PC-9 (cell line): ENCODE data around the gene MICAL3. TPM values are rescaled to one million over a fixed set of nuclear protein-coding genes. Genes with fewer than 3 reads are reported as not detected.

Experiments
- BruUV-seq: library from RNA; stranded (reverse); fragments of 400-500 nt; replicated peaks from 2 replicates; lab custom pipeline; 2021; lab: Mats Ljungman, UMichigan
- CTCF ChIA-PET: fragments of 300-600 bp; sonication (Branson Sonifier 250); formaldehyde crosslinking; loops from one replicate; lab custom pipeline; 2022; ENCODE audit warnings: antibody characterized with exemption; lab: Charles Lee
- POLR2A ChIA-PET: fragments of 300-600 bp; sonication (Branson Sonifier 250); formaldehyde crosslinking; loops from one replicate; lab custom pipeline; 2022; ENCODE audit warnings: antibody characterized with exemption; ENCODE audit not compliant: unreplicated experiment; lab: Charles Lee
- DNase-seq, 2 experiments: peaks; one replicate each; pipeline versions ENCODE4 v3.0.0 to v3.0.0-alpha.2; 2015 to 2022; ENCODE audit warnings: mixed read lengths in 1 of 2
- H2AFZ ChIP-seq: fragments of 200-600 bp; sonication (generic); 2 replicates; pipeline ENCODE4 v1.8.1; 2017; ENCODE audit warnings: antibody characterized with exemption
- H3F3A ChIP-seq: fragments of 200-600 bp; sonication (generic); 2 replicates; pipeline ENCODE4 v1.8.1; 2017; ENCODE audit warnings: antibody characterized with exemption, mild to moderate bottlenecking, low read depth; ENCODE audit not compliant: insufficient read depth
- H3K27ac ChIP-seq: fragments of 200-600 bp; sonication (generic); 2 replicates; pipeline ENCODE4 v1.6.1; 2016; ENCODE audit warnings: mixed run types
- H3K27me3 ChIP-seq: fragments of 200-600 bp; sonication (generic); 2 replicates; pipeline ENCODE4 v1.6.1; 2016; ENCODE audit warnings: low read depth, mixed run types; ENCODE audit not compliant: insufficient read depth
- H3K36me3 ChIP-seq: fragments of 200-600 bp; sonication (generic); 2 replicates; pipeline ENCODE4 v1.6.1; 2016; ENCODE audit warnings: low read depth, mixed run types
- H3K4me1 ChIP-seq: fragments of 200-600 bp; sonication (generic); replicated peaks from 2 replicates; pipeline ENCODE4 v1.6.1; 2016; ENCODE audit warnings: mixed run types; ENCODE audit not compliant: insufficient read depth
- H3K4me2 ChIP-seq: fragments of 200-600 bp; sonication (generic); 2 replicates; pipeline ENCODE4 v1.6.1; 2017; ENCODE audit warnings: mixed run types
- H3K4me3 ChIP-seq: fragments of 200-600 bp; sonication (generic); 2 replicates; pipeline ENCODE4 v1.6.1; 2016; ENCODE audit warnings: mixed run types
- H3K79me2 ChIP-seq: fragments of 200-600 bp; sonication (generic); 2 replicates; pipeline ENCODE4 v1.6.1; 2017; ENCODE audit warnings: low read depth, mixed run types
- H3K9me2 ChIP-seq: fragments of 200-600 bp; sonication (generic); 2 replicates; pipeline ENCODE4 v1.8.1; 2017; ENCODE audit warnings: mild to moderate bottlenecking; ENCODE audit not compliant: insufficient read depth
- H3K9me3 ChIP-seq: fragments of 200-600 bp; sonication (generic); 2 replicates; pipeline ENCODE4 v1.8.1; 2016; ENCODE audit warnings: low read depth; ENCODE audit not compliant: insufficient read depth
- H4K20me1 ChIP-seq: fragments of 200-600 bp; sonication (generic); 2 replicates; pipeline ENCODE4 v1.8.1; 2017; ENCODE audit not compliant: insufficient read depth
- EZH2 ChIP-seq: fragments of 200-600 bp; sonication (generic); IDR thresholded peaks from 2 replicates; pipeline ENCODE4 v1.8.0; 2017; ENCODE audit warnings: antibody characterized with exemption, low read depth
- intact Hi-C: fragments of 100-400 bp; cut with micrococcal nuclease; formaldehyde crosslinking; loops from one replicate; pipeline ENCODE4 v1.10.0; 2022; ENCODE audit not compliant: unreplicated experiment
- total RNA-seq: library from RNA; stranded (reverse); gene quantifications from 2 replicates; pipeline ENCODE4 v1.2.3, GENCODE V29; 2021
- TF ChIP-seq, protein P1 (sequence below): fragments of 200-600 bp; sonication (generic); conservative IDR thresholded peaks from 2 replicates; pipeline ENCODE4 v1.6.1; 2017; ENCODE audit warnings: mixed run types, antibody characterized with exemption, mild to moderate bottlenecking, moderate library complexity

MICAL3 gene
- total RNA-seq, 1 experiment from 2014 or later, result 27.4 TPM

DNA sequence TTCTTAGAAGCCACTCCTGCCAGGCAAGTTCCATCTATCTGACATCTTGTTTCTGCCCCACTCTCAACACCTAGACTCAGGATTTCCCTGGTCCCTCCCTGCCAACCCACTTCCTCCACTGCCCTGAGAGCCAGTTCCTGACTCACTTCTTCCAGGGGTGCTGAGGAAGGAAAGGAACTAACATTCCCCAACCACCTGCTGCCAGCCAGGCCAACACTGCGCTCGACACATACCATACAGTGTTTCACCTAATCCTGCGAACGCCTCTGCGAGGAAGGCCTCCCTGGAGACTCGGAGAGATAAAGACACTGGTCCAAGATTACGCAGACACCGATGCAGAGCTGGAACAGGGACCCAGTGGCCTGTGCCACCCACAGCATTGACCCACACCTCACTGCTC is 40.2 kb downstream of the MICAL3 start:
- Histone ChIP-seq H3K27ac (no peak overlapping the region), H3K4me1 (no peaks in the 10 kb centered on the region; the same call in 1 of the 2 replicates), H3F3A (no peaks in the 10 kb centered on the region), H4K20me1 (no peaks in the 10 kb centered on the region), H3K27me3 (no peaks in the 10 kb centered on the region), H3K9me2 (no peaks in the 10 kb centered on the region), H3K9me3 (no peaks in the 10 kb centered on the region), H3K36me3 (no peaks in the 10 kb centered on the region), H3K4me3 (no peak overlapping the region), H3K4me2 (no peak overlapping the region), H3K79me2 (peaks cover 26% of the 10 kb centered on the region), H2AFZ (no peak overlapping the region)
- POLR2A ChIA-PET, result no interaction called here
- CTCF ChIA-PET, result no interaction called here
- no peak for DNase-seq
- intact Hi-C loops, result no loop called here
- TF ChIP-seq EZH2, result no peak
- TF ChIP-seq, protein P1, sequence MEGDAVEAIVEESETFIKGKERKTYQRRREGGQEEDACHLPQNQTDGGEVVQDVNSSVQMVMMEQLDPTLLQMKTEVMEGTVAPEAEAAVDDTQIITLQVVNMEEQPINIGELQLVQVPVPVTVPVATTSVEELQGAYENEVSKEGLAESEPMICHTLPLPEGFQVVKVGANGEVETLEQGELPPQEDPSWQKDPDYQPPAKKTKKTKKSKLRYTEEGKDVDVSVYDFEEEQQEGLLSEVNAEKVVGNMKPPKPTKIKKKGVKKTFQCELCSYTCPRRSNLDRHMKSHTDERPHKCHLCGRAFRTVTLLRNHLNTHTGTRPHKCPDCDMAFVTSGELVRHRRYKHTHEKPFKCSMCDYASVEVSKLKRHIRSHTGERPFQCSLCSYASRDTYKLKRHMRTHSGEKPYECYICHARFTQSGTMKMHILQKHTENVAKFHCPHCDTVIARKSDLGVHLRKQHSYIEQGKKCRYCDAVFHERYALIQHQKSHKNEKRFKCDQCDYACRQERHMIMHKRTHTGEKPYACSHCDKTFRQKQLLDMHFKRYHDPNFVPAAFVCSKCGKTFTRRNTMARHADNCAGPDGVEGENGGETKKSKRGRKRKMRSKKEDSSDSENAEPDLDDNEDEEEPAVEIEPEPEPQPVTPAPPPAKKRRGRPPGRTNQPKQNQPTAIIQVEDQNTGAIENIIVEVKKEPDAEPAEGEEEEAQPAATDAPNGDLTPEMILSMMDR, result no peak
- BruUV-seq, result no TSS peak

DNA sequence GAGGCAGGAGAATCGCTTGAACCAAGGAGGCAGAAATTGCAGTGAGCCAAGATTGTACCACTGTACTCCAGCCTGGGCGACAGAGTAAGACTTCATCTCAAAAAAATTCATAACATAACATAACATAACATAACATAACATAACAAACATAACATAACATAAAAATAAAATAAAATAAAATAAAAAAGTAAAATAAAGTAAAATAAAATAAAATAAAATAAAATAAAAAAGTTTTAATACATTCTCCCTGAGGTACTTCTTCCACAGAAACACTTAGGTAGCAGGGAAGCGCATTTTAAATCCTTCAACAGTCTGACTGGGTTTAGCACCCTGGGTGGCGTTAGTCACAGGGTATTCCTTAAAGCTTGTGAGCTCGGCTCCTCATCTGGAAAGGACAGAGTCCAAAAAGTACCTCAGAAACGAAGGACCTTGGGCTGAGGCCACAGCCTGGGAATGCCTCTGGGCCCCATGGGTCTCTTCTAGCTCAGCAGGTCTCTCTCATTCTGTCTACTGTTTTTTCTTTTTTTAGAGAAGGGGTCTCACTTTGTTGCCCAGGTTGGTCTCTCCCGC is 41.7 kb downstream of the MICAL3 start:
- intact Hi-C loops, result no loop called here
- Histone ChIP-seq H3K9me3 (no peaks in the 10 kb centered on the region), H4K20me1 (no peaks in the 10 kb centered on the region), H3K4me1 (no peaks in the 10 kb centered on the region; the same call in 1 of the 2 replicates), H2AFZ (no peak overlapping the region), H3K27me3 (no peaks in the 10 kb centered on the region), H3K9me2 (no peaks in the 10 kb centered on the region), H3K79me2 (peaks cover 17% of the 10 kb centered on the region), H3K4me3 (no peak overlapping the region), H3K4me2 (no peak overlapping the region), H3K27ac (no peak overlapping the region), H3K36me3 (no peaks in the 10 kb centered on the region), H3F3A (no peaks in the 10 kb centered on the region)
- no peak for DNase-seq
- ChIA-PET CTCF (no interaction called here), POLR2A (interaction anchor here (0.9 kb wide), 1 partner anchor 78 kb away, joined by 4 read pairs; no protein-coding TSS in a partner anchor)
- BruUV-seq, result no TSS peak
- no peak for TF ChIP-seq EZH2
- TF ChIP-seq, protein P1, result no peak

DNA sequence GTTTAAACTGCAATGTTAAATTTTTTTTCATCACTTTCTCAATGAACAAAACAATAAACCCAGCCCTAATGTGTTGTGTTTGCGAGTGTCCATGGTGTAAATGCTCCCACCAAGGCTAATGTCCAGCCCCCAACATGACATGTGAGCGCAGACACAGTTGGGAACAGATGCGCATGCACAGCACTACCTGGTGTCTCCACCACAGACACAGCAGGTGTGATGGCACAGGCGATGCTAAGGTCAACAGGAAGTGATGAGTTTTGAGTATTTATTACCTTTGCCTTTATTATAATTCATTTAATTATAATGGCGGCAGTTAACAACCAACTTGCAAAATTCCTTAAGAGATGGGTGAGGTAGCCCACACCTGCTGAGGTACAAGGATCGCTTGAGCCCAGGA is 42.9 kb downstream of the MICAL3 start:
- Histone ChIP-seq H3K79me2 (peaks cover 14% of the 10 kb centered on the region), H3F3A (no peaks in the 10 kb centered on the region), H3K4me1 (no peaks in the 10 kb centered on the region), H3K4me3 (no peak overlapping the region), H3K27ac (no peak overlapping the region), H4K20me1 (no peaks in the 10 kb centered on the region), H3K9me3 (no peaks in the 10 kb centered on the region), H3K36me3 (no peaks in the 10 kb centered on the region), H3K9me2 (no peaks in the 10 kb centered on the region), H3K4me2 (no peak overlapping the region), H2AFZ (no peak overlapping the region), H3K27me3 (no peaks in the 10 kb centered on the region)
- CTCF ChIA-PET, result no interaction called here
- DNase-seq, result no peak
- BruUV-seq, result no TSS peak
- intact Hi-C loops, result no loop called here
- POLR2A ChIA-PET, result no interaction called here
- TF ChIP-seq, protein P1, result no peak
- no peak for TF ChIP-seq EZH2
